T47D (cell line): Measurements from ENCODE around the gene ZBTB8B.

Source experiments
- DNase-seq, 2 experiments: peaks; one replicate each; pipeline versions ENCODE4 v3.0.0 to v3.0.0-alpha.2; 2011 to 2012; ENCODE audit warnings: low read depth in 1 of 2, low spot score in 1 of 2
- JUND ChIP-seq: IDR thresholded peaks from 2 replicates; pipeline ENCODE4 v1.6.1; 2012; ENCODE audit warnings: low read depth
- in situ Hi-C: cut with HindIII; loops from 2 replicates; pipeline ENCODE4 v1.10.0; 2016; ENCODE audit warnings: low sequenced_read_pairs, low pct_unique_long_range_greater_than_20kb

Gene ZBTB8B

DNA sequence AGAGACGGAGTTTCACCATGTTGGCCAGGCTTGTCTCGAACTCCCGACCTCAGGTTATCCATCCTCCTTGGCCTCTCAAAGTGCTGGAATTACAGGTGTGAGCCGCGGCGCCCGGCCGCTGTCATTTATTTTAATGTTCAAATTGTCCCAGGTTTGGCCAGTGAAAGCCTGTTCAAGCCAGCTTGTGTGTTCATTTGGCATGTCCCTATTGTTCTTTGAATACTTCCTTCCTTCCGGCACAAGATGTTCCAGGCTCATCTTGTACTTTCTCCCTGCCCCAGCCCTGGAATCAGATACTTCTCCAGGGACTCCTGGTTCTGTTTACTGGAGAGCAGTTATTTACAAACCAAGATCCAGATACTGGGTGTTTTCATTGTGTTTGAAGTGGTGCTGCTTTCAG, 37.0 kb downstream of the ZBTB8B start:
- in situ Hi-C loops = no loop called here
- TF ChIP-seq JUND = no peak
- no peak for DNase-seq

DNA sequence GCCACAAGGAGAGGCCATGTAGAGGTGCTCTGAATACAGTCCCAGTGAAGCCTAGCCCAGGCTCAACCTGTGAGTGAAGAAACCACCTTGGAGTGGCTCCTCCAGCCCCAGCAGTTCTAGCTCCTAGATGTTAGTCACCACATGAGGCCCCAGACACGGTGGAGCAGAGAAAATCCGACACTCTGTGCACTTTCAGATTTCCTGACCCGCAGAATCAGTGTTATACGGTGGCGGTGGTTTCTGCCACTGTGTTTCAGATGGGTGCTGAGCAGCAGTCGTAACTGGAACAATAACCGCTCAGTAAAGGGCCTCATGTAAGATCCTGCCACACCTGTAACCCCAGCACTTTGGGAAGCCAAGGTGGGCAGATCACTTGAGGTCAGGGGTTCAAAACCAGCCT, 38.3 kb downstream of the ZBTB8B start:
- TF ChIP-seq JUND = no peak
- no peak for DNase-seq
- in situ Hi-C loops = no loop called here

DNA sequence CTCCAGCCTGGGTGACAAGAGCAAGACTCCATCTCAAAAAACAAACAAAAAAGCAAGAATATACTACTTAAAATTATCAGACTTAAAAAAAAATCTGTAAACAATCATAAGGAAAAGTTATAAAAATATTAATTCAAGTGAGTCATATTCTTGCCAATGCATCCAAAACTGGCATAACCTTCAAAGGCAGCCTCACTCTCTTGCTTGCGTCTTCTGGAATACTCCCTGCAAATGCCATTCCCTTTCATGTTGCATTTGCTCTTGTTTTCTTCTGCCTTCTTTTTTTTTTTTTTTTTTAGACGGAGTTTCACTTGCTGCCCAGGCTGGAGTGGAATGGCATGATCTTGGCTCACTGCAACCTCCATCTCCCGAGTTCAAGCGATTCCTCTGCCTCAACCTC, 42.1 kb downstream of the ZBTB8B start:
- TF ChIP-seq JUND = no peak
- no peak for DNase-seq
- in situ Hi-C loops = no loop called here

DNA sequence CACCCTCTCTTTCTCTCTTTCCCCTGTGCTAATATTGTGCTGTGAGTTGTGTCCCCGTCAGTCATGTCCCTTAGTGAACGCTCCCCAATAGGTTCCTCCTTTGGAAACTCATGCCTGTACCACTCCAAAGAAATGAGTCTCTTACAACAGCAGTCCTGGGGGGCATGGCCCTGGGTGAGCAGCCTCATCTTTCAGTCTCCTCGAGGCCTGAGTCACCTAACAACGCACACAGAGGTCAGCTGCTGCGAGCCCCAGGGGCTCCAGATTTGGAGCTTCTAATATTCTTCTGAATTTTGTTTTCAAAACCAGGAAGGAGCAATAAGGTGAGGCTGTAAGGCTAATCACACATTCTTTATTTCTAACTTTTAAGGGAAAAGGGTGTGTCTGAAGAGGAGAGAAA, 43.9 kb downstream of the ZBTB8B start:
- in situ Hi-C loops = no loop called here
- DNase-seq = no peak
- TF ChIP-seq JUND = no peak

DNA sequence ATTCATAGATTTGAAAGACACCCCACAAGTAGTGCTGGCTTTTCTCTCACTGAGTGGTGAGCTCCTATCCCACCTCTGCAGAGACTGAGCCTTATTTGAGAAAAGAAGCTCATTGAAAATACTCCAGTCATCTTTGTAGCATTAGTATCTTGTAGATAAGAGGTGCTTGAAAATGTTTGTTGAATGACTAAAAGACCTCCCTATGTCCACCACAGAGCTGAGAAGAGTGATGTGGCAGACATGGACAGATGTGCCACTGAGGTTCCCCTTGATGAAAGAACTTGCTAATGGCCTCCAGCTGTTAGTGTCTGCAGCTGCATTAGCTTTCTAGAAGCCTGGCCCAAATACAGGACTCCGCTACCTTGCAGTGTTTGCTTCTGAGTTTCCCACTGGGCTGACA, 45.1 kb downstream of the ZBTB8B start:
- no peak for TF ChIP-seq JUND
- no peak for DNase-seq
- in situ Hi-C loops = no loop called here
